Parathyroid adenoma (tissue), 2 donors: Measurements from ENCODE around the gene SCARF2.

Source experiments
- H2AFZ ChIP-seq: fragments of 300-600 bp; sonication (generic); one replicate; pipeline ENCODE4 v1.7.0; 2017; ENCODE audit warnings: antibody characterized with exemption, mild to moderate bottlenecking
- H3K27ac ChIP-seq: fragments of 300-600 bp; sonication (generic); one replicate; pipeline ENCODE4 v1.7.0; 2017
- H3K27me3 ChIP-seq: fragments of 300-600 bp; sonication (generic); one replicate; pipeline ENCODE4 v1.7.0; 2017; ENCODE audit warnings: low read length; ENCODE audit not compliant: control insufficient read depth, insufficient read depth
- H3K36me3 ChIP-seq: fragments of 300-600 bp; sonication (generic); one replicate; pipeline ENCODE4 v1.7.0; 2017; ENCODE audit warnings: low read length; ENCODE audit not compliant: control insufficient read depth, insufficient read depth
- H3K4me1 ChIP-seq: fragments of 300-600 bp; sonication (generic); one replicate; pipeline ENCODE4 v1.7.0; 2017; ENCODE audit warnings: control low read depth
- H3K4me2 ChIP-seq: fragments of 300-600 bp; sonication (generic); one replicate; pipeline ENCODE4 v1.7.0; 2017; ENCODE audit warnings: low read length
- H3K4me3 ChIP-seq: fragments of 300-600 bp; sonication (generic); one replicate; pipeline ENCODE4 v1.7.0; 2017; ENCODE audit warnings: low read depth, low read length
- H3K79me2 ChIP-seq: fragments of 300-600 bp; sonication (generic); one replicate; pipeline ENCODE4 v1.7.0; 2017; ENCODE audit warnings: control low read depth
- H3K9ac ChIP-seq: fragments of 300-600 bp; sonication (generic); one replicate; pipeline ENCODE4 v1.7.0; 2017; ENCODE audit warnings: mild to moderate bottlenecking
- H3K9me3 ChIP-seq: fragments of 300-600 bp; sonication (generic); one replicate; pipeline ENCODE4 v1.7.0; 2017; ENCODE audit warnings: low read length; ENCODE audit not compliant: control insufficient read depth
- TF ChIP-seq, protein P1 (sequence below): fragments of 300-600 bp; sonication (generic); IDR thresholded peaks from one replicate; pipeline ENCODE4 v1.7.0; 2017; ENCODE audit warnings: antibody characterized with exemption, mild to moderate bottlenecking
- donor health status: primary hyperparathyroidism.

The SCARF2 gene

GRCh38 chr22:20434264-20434751 is 3.3 kb downstream of the SCARF2 start:
- H3K9me3 ChIP-seq: no peaks in the 10 kb centered on the region
- no peak overlapping the region for H3K4me2 ChIP-seq
- TF ChIP-seq, protein P1, sequence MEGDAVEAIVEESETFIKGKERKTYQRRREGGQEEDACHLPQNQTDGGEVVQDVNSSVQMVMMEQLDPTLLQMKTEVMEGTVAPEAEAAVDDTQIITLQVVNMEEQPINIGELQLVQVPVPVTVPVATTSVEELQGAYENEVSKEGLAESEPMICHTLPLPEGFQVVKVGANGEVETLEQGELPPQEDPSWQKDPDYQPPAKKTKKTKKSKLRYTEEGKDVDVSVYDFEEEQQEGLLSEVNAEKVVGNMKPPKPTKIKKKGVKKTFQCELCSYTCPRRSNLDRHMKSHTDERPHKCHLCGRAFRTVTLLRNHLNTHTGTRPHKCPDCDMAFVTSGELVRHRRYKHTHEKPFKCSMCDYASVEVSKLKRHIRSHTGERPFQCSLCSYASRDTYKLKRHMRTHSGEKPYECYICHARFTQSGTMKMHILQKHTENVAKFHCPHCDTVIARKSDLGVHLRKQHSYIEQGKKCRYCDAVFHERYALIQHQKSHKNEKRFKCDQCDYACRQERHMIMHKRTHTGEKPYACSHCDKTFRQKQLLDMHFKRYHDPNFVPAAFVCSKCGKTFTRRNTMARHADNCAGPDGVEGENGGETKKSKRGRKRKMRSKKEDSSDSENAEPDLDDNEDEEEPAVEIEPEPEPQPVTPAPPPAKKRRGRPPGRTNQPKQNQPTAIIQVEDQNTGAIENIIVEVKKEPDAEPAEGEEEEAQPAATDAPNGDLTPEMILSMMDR: no peak
- H3K4me1 ChIP-seq: no peaks in the 10 kb centered on the region
- H3K27ac ChIP-seq: no peak overlapping the region
- H3K36me3 ChIP-seq: no peaks in the 10 kb centered on the region
- H3K4me3 ChIP-seq: no peak overlapping the region
- no peaks in the 10 kb centered on the region for H3K27me3 ChIP-seq
- H3K9ac ChIP-seq: no peak overlapping the region
- H2AFZ ChIP-seq: no peak overlapping the region
- H3K79me2 ChIP-seq: no peaks in the 10 kb centered on the region

DNA sequence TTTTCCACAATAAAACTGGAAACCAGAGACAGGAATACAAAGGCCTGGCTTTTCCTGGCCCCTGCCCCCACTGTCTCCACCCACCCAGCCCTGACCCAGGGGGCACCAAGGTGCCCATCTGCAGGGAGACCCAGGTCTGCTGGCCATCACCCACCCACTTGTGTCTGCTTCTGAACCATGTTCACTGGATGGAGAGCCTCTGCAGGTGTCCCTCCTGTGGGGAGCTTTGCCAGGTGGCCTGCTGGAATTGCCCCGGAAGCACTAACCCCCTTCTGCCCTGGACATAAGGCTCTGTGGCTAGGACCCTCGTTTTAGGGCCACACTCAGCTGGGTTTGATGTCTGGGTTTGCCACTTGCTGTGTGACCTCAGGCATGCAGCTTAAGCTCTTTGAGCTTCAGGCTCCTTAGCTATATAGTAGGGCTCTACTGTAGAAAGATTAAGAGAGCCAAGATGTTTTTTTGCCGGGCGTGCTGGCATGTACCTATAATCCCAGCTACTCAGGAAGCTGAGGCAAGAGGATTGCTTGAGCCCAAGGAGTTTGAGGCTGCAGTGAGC is 3.9 kb downstream of the SCARF2 start:
- Histone ChIP-seq H3K27ac (no peak overlapping the region), H3K36me3 (no peaks in the 10 kb centered on the region), H3K4me2 (no peak overlapping the region), H2AFZ (no peak overlapping the region), H3K4me1 (no peaks in the 10 kb centered on the region), H3K79me2 (no peaks in the 10 kb centered on the region), H3K27me3 (no peaks in the 10 kb centered on the region), H3K4me3 (no peak overlapping the region), H3K9me3 (no peaks in the 10 kb centered on the region), H3K9ac (no peak overlapping the region)
- TF ChIP-seq, protein P1: no peak

DNA sequence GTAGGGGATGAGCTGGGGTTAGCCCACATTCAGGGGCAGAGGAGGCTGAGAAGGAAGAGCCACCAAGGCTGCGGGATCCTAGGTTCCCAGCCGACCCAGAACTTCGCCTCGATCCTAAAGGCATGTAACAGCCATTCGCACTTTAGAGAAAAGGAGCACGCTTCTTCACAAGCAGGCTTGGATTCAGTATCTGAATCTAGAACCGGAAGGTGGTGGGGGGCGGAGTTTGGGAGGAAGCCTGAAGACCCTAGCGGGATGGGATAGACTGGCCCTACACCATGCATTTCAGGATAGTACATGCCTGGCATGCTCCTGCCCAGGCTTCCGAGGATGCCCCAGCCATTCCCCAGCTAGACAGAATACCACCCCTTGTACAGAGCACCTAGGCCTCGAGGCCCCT is 4.4 kb downstream of the SCARF2 start:
- H3K79me2 ChIP-seq: no peaks in the 10 kb centered on the region
- H3K4me3 ChIP-seq: no peak overlapping the region
- H3K36me3 ChIP-seq: no peaks in the 10 kb centered on the region
- no peaks in the 10 kb centered on the region for H3K4me1 ChIP-seq
- no peaks in the 10 kb centered on the region for H3K27me3 ChIP-seq
- TF ChIP-seq, protein P1: no peak
- H2AFZ ChIP-seq: no peak overlapping the region
- H3K9me3 ChIP-seq: no peaks in the 10 kb centered on the region
- H3K4me2 ChIP-seq: no peak overlapping the region
- H3K27ac ChIP-seq: no peak overlapping the region
- H3K9ac ChIP-seq: no peak overlapping the region

- H3K4me1 ChIP-seq: no peaks in the 10 kb centered on the region
- no peak overlapping the region for H3K4me3 ChIP-seq
- no peaks in the 10 kb centered on the region for H3K9me3 ChIP-seq
- no peak overlapping the region for H2AFZ ChIP-seq
- H3K27me3 ChIP-seq: peaks cover under 1% of the 10 kb centered on the region
- H3K36me3 ChIP-seq: no peaks in the 10 kb centered on the region
- H3K9ac ChIP-seq: no peak overlapping the region
- no peak overlapping the region for H3K27ac ChIP-seq
- TF ChIP-seq, protein P1: no peak
- no peak overlapping the region for H3K4me2 ChIP-seq
- H3K79me2 ChIP-seq: no peaks in the 10 kb centered on the region
Measured at GRCh38 chr22:20432244-20432686, 5.4 kb downstream of the SCARF2 start.

GRCh38 chr22:20431511-20432192 is 6.0 kb downstream of the SCARF2 start:
- Histone ChIP-seq H3K9me3 (no peaks in the 10 kb centered on the region), H3K27me3 (peaks cover 4% of the 10 kb centered on the region), H2AFZ (no peak overlapping the region), H3K36me3 (no peaks in the 10 kb centered on the region), H3K9ac (no peak overlapping the region), H3K79me2 (no peaks in the 10 kb centered on the region), H3K4me3 (peak overlapping the region; percentile 24), H3K4me2 (peak overlapping the region; percentile 62), H3K4me1 (no peaks in the 10 kb centered on the region), H3K27ac (no peak overlapping the region)
- TF ChIP-seq, protein P1: no peak
